HG02938 (cell line): Measurements from ENCODE around the gene MAN1C1.

Experiments used
- ATAC-seq: cut with Tn5 transposase; IDR thresholded peaks from one replicate; pipeline ENCODE4 v1.9.1; 2021; ENCODE audit warnings: mild to moderate bottlenecking, moderate library complexity; ENCODE audit not compliant: unreplicated experiment

The MAN1C1 gene

GRCh38 chr1:25829046-25829445 lies 212.5 kb downstream of the MAN1C1 start:
- no peak for ATAC-seq

- ATAC-seq = no peak
These were observed 215.1 kb downstream of the MAN1C1 start for GRCh38 chr1:25831569-25832196.

GRCh38 chr1:25832336-25833037 lies 215.9 kb downstream of the MAN1C1 start:
- ATAC-seq = no peak

GRCh38 chr1:25833158-25833557 lies 216.6 kb downstream of the MAN1C1 start:
- ATAC-seq = no peak
